Fibroblast of pulmonary artery (primary cell): ENCODE measurements around the gene CRYBB2.

Experiments
- DNase-seq: peaks from one replicate; pipeline ENCODE4 v3.0.0-alpha.2; 2010; ENCODE audit warnings: low read depth
- H3K4me3 ChIP-seq: replicated peaks from 2 replicates; pipeline ENCODE4 v1.5.1; 2011; ENCODE audit warnings: low read depth, mild to moderate bottlenecking, control low read depth, low read length, moderate library complexity
- CTCF ChIP-seq: IDR thresholded peaks from 2 replicates; pipeline ENCODE4 v1.5.1; 2011; ENCODE audit warnings: mild to moderate bottlenecking, control low read depth, low read length, inconsistent platforms; ENCODE audit errors: missing control alignments

The CRYBB2 gene

DNA sequence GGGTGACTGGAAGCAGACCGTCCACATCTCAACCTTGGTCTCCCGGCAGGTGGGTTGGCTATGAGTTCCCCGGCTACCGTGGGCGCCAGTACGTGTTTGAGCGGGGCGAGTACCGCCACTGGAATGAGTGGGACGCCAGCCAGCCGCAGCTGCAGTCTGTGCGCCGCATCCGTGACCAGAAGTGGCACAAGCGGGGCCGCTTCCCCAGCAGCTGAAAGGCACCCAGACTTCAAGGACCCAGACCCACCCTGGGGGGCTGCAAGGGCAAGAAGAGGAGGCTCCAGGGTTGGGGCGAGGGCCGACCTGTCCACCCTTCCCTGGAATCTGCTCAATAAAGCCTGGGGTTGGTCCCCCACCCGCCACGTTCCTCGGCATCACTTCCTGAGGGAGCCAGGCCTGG lies 12.4 kb upstream of the CRYBB2 start:
- H3K4me3 ChIP-seq = no peak overlapping the region
- DNase-seq = no peak
- no peak for TF ChIP-seq CTCF

DNA sequence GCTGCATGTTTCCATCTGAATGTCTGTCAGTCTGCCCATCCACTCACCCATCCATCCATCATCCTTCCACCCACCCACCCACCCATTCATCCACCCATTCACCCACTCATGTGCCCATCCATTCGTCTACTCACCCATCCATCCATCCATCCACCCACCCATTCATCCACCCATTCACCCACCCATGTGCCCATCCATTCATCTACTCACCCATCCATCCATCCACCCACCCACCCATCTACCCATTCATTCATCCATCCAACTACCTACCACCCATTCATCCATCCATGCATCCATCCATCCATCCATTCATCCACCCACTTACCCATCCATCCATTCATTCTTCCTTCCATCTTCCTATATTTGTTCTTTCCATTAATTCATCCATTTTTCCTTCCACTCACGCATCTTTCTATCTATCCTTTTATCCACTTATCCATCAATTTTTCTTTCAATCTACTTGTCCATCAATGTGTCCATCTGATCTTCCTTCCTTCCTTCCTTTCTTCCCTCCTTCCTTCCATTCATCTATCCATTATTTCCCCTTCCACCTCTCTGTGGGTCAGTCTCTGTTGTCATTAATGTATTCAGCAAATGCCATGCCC lies 11.8 kb upstream of the CRYBB2 start:
- no peak overlapping the region for H3K4me3 ChIP-seq
- TF ChIP-seq CTCF = no peak
- DNase-seq = no peak

DNA sequence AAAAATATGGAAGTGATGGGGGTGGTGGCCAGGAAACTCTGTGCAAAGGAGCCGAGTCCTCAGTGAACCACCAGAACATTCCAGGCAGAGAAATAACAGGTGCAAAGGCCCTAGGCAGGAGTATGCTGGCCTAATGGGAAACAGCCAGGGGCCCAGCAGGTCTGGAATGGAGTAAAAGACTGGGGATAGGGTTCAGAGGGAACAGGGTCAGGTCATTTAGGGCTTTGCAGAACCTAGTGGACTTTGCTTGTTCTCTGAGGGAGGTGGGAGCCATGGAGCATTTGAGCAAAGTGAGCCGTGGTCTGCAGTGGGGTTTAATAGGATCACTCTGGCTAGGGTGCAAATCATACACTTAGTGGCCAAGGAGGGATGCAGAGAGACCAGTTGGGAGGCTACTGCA lies 11.1 kb upstream of the CRYBB2 start:
- TF ChIP-seq CTCF = no peak
- DNase-seq = no peak
- H3K4me3 ChIP-seq = no peak overlapping the region

DNA sequence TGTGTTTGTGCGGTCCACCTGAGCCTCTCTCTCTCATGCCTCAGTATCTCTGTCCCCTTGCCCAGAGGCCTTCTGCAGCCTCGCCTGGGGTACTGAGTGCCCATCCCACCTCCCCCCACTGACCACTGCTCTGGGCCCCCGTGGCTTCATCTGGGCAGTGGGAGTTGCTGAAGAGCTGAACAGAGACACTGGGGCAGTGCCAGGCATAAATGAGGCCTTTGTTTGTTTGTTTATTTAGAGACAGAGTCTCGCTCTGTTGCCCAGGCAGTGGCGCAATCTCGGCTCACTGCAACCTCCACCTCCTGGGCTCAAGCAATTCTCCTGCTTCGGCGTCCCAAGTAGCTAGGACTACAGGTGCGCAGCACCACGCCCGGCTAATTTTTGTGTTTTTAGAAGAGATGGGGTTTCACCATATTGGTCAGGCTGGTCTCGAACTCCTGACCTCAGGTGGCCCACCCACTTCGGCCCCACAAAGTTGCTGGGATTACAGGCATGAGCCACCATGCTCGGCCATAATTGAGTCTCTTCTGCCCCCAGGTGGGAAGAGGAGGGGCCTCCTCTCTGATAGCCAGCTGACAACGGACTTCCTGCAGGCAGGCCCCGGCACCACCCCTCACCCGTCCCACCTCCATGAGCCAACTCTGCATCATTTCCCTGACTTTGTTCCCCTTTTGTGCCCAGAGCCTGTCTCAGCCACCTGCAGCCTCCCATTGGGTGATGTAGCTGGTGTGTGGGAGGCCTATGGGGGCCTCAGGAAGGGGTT lies 10.5 kb upstream of the CRYBB2 start:
- no peak for TF ChIP-seq CTCF
- no peak for DNase-seq
- H3K4me3 ChIP-seq = no peak overlapping the region

DNA sequence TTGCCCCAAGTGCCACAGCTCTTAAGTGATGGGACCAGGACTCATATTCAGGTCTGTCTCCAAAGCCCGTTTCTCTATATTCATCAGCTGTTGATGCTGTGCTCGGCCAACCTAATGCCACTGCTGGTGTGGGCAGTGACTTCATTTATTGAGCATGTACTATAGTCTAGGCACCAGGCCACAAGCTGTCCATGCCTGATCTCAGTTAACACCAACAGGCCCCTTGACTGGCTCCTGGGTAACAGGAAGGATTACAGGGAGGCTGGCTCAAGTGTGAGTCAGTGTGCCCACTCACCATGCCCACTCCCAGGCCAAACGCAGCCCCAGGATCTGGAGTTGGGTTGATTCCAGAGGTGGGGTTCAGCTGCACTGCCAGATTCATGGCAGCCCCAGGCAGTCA lies 8.6 kb upstream of the CRYBB2 start:
- TF ChIP-seq CTCF = no peak
- no peak overlapping the region for H3K4me3 ChIP-seq
- no peak for DNase-seq

- no peak for TF ChIP-seq CTCF
- H3K4me3 ChIP-seq = no peak overlapping the region
- no peak for DNase-seq
These were observed 7.1 kb upstream of the CRYBB2 start for GRCh38 chr22:25212337-25212736.

DNA sequence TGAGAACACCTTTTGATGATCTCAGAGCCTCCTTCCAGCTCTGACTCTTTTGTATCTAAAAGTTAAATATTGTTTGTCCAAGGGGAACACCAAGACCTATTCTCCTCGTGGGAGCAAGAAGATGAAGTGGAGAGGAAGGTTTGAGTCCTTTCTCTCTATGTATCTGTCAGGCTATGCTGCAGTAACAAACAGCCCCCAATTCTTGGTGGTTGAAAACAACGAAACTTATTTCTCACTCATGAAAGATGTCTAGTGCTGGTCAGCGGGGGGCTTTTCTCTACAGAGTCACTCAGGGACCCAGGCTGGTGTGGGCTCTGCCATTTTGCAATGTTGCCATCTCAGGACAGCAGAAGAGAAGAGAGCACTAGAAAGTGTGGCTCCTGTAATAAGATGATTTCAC lies 6.2 kb upstream of the CRYBB2 start:
- no peak for DNase-seq
- no peak for TF ChIP-seq CTCF
- H3K4me3 ChIP-seq = no peak overlapping the region
